IPS-NIHi7 (cell line): ENCODE measurements around the gene FAM193A.
"Not testable (repeated sequence)": the region's sequence is repeated elsewhere in the genome, so short reads cannot be mapped to it uniquely, and the experiment has no call there.

Source experiments
- DNase-seq: peaks from one replicate; pipeline ENCODE4 v3.0.0; 2012; ENCODE audit warnings: mixed read lengths; ENCODE audit errors: extremely low spot score

Gene FAM193A

GRCh38 chr4:2651998-2652397 lies 115.6 kb downstream of the FAM193A start:
- no peak for DNase-seq

GRCh38 chr4:2652415-2653160 lies 116.1 kb downstream of the FAM193A start:
- DNase-seq, result no peak

DNA sequence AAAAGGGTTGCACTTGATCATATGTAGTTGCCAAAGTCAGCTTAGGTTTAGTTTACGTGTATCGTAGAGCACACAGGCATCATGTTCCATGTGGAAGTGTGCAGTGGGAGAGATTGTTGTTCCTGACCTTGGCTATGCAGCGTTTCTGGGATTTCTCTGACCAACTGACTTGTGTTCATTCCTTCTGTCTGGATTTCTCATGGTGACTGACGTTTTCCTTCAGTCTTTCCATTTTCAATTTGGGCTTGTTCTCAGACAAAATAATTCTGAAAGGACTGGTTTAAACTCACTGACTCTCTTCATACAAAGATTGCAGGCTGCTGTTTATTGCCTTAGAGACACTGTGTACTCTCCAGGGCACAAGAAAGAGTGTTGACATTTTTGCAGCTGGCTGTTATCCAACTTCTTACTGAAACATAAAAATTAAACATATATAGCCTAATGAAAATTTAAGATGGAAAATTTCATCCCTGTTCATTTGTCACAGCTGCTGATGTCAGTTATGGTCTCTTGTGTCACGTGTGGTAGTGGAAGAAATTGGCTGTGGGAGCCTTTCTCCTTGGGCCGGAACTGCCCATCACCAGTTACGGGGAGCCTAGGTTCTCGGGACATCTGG lies 124.3 kb downstream of the FAM193A start:
- DNase-seq, result no peak

DNA sequence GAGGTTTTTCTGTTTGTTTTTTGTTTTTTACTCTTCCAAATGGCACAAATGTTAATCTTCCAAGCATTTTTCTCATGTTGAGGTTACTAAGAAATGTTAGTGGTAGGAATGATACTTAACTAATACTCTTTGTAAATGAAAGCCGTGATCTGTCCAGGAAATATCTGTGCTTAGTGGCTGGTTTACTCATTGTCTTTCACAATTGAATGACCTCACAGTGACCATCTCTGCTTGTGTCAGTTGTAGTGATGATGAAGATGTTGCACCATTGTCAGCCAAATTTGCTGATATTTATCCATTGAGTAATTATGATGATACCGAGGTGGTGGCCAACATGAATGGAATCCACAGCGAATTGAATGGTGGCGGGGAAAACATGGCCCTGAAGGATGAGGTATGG lies 126.2 kb downstream of the FAM193A start:
- DNase-seq, result no peak

GRCh38 chr4:2663275-2663674 lies 126.8 kb downstream of the FAM193A start:
- no peak for DNase-seq

DNA sequence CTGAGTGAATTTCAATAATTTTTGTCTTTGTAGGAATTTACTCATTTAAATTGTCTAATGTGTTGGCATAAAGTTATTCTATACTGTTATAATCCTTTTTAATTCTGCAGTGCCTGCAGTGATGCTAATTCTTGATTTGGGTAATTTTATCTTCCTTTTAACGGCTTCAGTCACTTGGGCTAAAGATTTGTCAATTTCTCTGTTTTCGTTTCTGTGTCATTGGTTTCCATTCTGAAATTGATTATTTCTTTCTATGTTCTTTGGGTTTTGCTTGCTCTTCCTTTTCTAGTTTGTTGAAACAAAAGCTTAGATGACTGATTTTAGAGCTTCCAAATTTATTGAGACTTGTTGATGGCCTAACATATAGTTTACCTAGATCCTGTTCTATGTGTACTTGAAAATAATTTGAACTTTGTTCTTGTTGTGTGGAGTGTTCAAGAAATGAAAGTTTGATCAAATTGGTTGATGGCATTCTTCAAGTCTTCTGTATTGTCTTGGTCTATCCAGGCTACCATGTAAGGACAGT lies 130.3 kb downstream of the FAM193A start:
- no peak for DNase-seq

DNA sequence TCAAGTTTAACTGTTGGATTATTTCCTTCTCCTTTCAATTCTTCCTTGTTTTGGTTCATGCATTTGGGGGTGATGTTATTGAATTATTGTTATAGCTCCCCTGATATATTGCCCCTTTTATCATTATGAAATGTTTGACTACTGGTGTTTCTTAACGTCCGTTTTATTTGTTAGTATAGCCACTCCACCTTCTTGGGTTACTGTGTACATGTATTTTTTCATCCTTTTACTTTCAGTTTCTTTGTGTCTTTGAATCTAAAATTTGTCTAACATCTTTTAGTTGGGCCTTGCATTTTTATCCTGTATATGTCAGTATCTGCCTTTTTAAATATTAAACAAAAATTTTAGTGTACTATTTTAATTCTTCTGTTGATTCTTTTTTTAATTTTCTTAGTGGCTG lies 131.0 kb downstream of the FAM193A start:
- no peak for DNase-seq

GRCh38 chr4:2671267-2671895 lies 134.9 kb downstream of the FAM193A start:
- no peak for DNase-seq

- DNase-seq, result no peak
These were observed 135.6 kb downstream of the FAM193A start for GRCh38 chr4:2672082-2672481.

- no peak for DNase-seq
These were observed 136.3 kb downstream of the FAM193A start for GRCh38 chr4:2672700-2673099.

GRCh38 chr4:2673157-2673556 lies 136.7 kb downstream of the FAM193A start:
- no peak for DNase-seq

GRCh38 chr4:2679762-2680161 lies 143.3 kb downstream of the FAM193A start:
- DNase-seq, result not testable (repeated sequence)

GRCh38 chr4:2684486-2684885 lies 148.0 kb downstream of the FAM193A start:
- no peak for DNase-seq

DNA sequence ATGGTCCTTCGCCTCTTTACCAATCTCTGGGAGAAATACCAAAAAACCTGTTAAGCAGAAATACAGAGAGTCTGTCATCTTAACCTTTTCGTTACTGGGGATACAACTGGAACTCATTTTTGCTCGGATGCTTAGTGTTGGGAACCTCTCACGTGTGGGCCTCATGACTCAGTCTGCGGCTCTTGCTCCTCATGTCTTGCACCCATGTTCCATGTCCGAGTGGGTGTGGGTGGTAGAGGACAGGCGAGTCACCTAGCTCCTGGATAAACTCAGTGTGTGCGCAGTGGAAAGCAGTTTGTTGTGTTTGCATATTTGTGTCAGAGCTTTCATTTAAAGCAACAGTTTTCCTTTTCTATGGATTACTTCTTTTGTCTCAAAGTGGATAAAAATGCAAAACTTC lies 149.1 kb downstream of the FAM193A start:
- DNase-seq, result no peak

DNA sequence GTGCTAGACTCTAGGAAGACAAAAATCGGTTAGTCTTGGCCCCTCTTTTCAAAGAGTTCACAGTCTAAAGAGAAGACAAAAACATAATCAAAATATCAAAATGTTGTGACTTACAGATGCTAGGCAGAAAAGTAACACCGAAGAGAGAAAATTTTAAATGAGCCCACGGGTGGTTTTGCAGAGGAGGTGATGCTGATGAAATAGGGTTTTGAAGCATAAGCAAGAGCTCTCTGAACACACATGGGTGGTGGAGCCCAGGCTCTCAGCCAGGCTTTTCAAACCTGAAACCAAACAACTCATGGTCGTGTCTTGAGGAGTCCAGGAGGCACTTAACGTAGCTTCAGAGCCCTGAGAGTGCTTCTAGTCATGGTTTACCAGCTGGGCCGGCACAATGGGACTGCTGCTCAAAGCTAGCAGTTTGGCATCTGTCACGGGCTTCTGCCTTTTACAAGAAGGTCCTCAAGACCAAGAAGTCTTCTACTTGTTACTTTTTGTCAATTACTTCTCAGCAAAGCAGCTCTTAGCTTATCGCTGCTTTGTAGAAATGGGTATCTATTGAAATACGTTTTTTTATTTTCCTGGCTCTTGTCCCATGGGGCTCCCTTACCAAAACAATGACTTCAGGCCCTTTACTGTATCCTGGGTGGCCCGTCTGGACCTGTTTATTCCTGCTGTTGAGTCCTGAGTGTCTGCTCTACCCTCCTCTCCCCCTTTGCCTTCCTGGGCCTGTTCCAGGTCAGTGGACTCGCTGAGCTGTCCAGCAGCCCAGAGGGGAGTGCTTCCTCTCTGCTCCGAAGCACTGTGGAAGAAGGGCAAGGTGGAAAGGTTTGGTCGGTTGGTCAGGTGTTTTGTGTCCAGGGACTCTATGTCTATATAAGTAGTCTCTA lies 150.2 kb downstream of the FAM193A start:
- DNase-seq, result no peak

- DNase-seq, result no peak
These were observed 151.8 kb downstream of the FAM193A start for GRCh38 chr4:2688281-2688680.

DNA sequence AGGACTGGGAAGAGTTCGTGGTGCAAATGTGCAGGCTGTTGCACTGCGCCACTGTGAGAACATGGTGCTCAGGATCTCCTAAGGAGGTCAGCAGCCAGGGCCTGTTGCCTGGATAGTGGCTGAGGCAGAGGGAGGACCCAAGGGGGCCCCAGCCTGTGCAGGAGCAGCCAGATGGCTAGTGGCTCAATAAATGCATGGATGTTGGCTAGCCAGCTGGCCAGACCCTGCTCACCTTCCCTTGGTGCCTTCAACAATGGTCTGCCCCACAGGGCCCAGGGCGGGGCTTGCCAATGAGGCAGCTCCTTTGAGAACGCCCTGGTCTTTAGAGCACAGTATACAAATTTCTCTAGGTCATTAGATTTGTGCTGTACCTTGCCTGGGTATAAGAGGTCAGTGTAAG lies 152.2 kb downstream of the FAM193A start:
- DNase-seq, result no peak

- no peak for DNase-seq
These were observed 152.7 kb downstream of the FAM193A start for GRCh38 chr4:2689114-2689513.

DNA sequence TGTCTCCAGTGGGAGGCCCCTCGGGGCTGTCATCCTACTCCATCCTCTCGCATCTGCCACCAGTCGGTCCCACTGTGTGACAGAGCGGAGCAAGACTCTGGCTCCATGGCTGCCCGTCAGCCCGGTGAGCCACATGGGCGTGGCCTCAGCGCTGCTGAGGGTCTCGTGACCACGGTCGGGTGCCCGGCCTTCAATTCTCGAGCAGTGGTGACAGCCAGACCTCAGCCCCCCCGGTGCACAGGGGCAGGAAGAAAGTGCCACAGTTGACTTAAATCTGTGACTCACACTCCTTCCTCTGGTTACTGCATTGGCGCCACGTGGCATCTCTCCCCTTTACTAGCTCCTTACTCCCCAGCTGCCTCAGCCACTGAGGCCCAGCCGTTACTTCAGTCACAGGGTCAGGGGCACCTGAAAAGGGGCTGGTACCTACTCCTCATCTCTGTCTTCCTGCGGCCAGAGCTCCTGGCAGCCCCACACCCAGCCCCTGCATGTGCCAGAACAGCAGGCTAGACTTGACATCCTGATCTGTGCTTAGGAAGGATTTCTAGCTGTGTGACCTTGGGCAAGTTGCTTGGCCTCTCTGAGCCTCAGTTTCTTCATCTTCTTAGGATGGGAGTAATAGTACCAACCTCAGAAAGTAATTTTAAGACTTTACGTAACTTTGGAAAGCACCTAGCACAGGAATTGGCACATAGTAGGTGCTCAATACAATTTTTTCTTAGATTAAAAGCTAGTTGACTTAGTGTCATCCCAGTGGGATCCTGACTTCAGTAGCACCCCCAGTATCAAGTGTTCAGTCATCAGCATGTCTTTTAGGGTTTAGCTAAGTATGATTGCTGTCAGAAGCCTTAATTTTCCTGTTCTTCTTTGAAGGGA lies 153.6 kb downstream of the FAM193A start:
- DNase-seq, result no peak

DNA sequence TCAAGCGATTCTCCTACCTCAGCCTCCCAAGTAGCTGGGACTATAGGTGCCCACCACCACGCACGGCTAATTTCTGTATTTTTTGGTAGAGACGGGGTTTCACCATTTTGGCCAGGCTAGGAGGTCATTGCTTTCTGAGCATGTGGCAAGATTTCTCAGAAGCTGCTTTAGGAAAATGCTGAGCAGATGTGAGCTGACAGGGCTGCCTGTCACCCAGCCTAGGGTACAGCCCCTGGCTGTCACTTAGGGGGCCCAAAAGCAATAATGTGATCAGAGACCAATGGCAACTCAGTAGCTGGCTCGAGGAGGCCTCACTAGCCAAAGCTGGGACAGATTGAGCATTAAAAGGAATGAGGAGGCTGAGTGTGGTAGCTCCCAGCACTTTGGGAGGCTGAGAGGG lies 154.9 kb downstream of the FAM193A start:
- DNase-seq, result no peak

DNA sequence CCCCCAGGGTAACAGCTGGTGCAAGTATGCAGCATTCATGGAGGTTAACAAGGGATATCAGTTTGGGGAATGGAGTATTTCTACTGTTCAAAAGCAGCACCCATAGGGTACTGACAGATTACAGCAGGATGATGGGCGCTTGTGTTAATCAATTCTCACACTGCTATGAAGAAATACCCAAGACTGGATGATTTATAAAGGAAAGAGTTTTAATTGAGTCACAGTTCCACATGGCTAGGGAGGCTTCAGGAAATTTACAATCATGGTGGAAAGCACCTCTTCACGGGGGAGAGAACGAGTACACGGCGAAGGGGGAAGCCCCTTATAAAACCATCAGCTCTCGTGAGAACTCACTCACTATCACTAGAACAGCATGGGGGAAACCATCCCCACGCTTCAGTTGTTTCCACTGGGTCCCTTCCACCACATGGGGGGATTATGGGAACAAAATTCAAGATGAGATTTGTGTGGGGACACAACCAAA lies 155.5 kb downstream of the FAM193A start:
- no peak for DNase-seq
